Hippocampal formation (tissue), 2 donors: Measurements from ENCODE around the gene RPL27.

Source experiments
- DNase-seq, 2 donors: peaks; one replicate each; lab custom pipeline; 2025; lab: John Stamatoyannopoulos, UW

RPL27 gene

DNA sequence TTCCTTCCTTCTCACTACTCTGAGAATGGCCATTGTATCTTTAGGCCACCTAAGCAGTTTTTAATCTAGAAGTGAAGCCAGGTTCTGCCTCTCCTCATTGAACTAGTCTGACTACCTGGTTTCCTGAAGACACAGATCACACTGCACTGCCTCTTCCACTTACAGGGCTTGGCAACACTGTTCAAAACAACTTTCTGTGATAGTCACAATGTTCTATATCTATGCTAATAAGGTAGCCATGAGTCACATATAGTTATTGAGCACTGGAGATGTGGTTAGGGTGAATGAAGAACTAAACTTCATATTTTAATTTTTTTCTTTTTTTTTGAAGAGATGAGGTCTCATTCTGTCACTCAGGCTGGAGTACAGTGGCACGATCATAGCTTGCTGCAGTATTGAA lies 53.8 kb downstream of the RPL27 start:
- no peak for DNase-seq
